Psoas muscle (tissue), 8 donors: ENCODE data around the gene TMEM273. TPM values are rescaled to one million over a fixed set of nuclear protein-coding genes. Genes with fewer than 3 reads are reported as not detected.

ENCODE experiments used
- ATAC-seq, 4 donors: fragments of 200-7000 bp; cut with Tn5 transposase; one replicate each; pipeline ENCODE4 v1.9.1; 2020; ENCODE audit warnings: moderate library complexity in 3 of 4, mild to moderate bottlenecking in 2 of 4
- DNase-seq, 2 donors: peaks; one replicate each; pipeline ENCODE4 v3.0.0-alpha.2; 2020
- H3K27ac ChIP-seq: fragments of 200-600 bp; one replicate; pipeline ENCODE4 v1.8.0; 2022
- H3K27me3 ChIP-seq, 3 donors: fragments of 200-600 bp in 1 of 3; one replicate each; pipeline versions ENCODE4 v1.6.1 to v1.8.0; 2013 to 2022; ENCODE audit warnings: low read length in 2 of 3, mild to moderate bottlenecking in 2 of 3, moderate library complexity in 1 of 3; ENCODE audit not compliant: insufficient read depth in 3 of 3
- H3K36me3 ChIP-seq, 2 donors: fragments of 200-600 bp in 1 of 2; one replicate each; pipeline versions ENCODE4 v1.6.1 to v1.8.0; 2013 to 2022; ENCODE audit warnings: low read depth in 1 of 2, mild to moderate bottlenecking in 1 of 2, moderate library complexity in 1 of 2; ENCODE audit not compliant: insufficient read depth in 1 of 2
- H3K4me1 ChIP-seq: fragments of 200-600 bp; one replicate; pipeline ENCODE4 v1.8.0; 2022
- H3K4me3 ChIP-seq: fragments of 200-600 bp; one replicate; pipeline ENCODE4 v1.8.0; 2022; ENCODE audit warnings: mild to moderate bottlenecking
- H3K9me3 ChIP-seq: fragments of 200-600 bp; one replicate; pipeline ENCODE4 v1.8.0; 2022
- WGBS, 3 donors: extraction: QIAGEN DNeasy Blood & Tissue Kit; methylation state at CpG; one replicate each; pipeline versions ENCODE4 v1.1.6 to v1.1.7; 2013; 5-methylcytosine and 5-hydroxymethylcytosine counted together
- intact Hi-C, 2 donors: fragments of 100-400 bp; cut with DNase I; formaldehyde crosslinking; loops; one replicate each; pipeline versions ENCODE4 v1.11.0 to v1.14.2; 2022
- polyA plus RNA-seq, 3 donors: library from polyadenylated mRNA; stranded (reverse); fragments of 200-250 nt; gene quantifications; one replicate each; pipeline ENCODE4 v1.2.3, GENCODE V29; 2013
- total RNA-seq, 4 donors: library from RNA; stranded (reverse); fragmentation: NEBNext Ultra II Directional in 2 of 4; extraction: Animal tissue kit (Norgen Biotek cat#: 25700) in 2 of 4; gene quantifications; one replicate each; pipeline versions ENCODE4 v1.2.1 to v1.2.4, GENCODE V29; 2021 to 2023
- TF ChIP-seq, protein P1 (sequence below): fragments of 200-600 bp; IDR thresholded peaks from one replicate; pipeline ENCODE4 v1.8.0; 2022; ENCODE audit warnings: antibody characterized with exemption
- donor health status: healthy with polysubstance abuse.
- donor health status: DM: no; HTN: no; CAD: no; lungs with moderate emphysema.
- donor health status: Bipolar disorder and iron deficiency.
- donor health status: healthy.
- donor health status: DM: yes; HTN: yes; CAD: no.
- donor health status: DM: no; HTN: no; CAD: no.
- donor health status: DM: no; HTN: no; CAD: no.
- donor health status: DM: yes; HTN: yes; CAD: no.

Gene TMEM273
- total and polyA plus RNA-seq, 7 donors = 3.5 to 12.0 (median 7.7) TPM

DNA sequence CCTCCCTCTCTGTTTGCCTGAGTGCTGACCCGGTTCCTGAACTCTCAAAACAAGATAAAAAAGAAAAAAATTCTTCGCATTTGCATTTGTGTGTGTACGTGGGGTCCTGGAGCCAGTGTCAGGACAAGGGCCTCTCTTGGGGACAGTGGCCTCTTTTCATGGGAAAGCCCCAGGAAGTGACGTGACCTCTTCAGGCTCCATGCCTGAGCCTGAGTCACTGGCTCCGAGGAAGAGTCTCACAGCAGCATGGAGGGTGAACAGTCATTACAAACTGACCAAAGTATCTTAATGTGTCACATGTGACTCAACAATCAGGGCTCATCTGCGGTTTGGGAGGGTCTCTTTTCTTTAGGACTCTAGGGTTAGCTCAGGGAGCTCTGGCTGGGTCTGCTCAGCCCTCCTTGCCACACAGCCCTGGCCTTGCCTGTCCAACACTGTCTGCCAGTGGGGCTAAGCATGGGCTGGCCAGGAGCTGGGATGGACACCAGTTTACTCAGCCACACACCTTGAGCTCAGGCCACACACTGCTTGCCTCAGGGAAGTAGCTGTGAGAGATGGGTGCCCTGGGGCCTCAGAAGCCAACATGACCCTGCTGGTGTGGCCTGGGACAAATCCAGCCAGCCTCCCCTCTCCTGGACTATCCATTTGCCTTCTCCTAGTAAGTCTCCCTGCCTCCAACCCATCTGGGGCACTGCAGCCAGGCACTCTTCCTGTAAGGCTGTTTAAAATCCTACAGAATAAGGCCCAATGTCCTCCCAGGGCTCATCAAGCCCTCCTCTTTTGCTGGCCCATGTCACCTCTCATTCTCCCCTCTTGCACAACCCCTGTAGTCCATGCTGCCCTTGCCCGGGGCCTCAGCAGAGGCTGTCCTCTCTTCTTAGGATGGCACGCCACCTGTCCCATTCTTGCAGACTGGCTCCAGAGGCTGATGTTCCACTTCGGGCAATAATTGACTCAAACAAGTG, 10.5 kb downstream of the TMEM273 start:
- peak overlapping the region; percentile 71 for H3K27ac ChIP-seq
- ATAC-seq (peak; percentile 73 to 82 (median 80)), DNase-seq (peak; percentile 54 to 77)
- TF ChIP-seq, protein P1, sequence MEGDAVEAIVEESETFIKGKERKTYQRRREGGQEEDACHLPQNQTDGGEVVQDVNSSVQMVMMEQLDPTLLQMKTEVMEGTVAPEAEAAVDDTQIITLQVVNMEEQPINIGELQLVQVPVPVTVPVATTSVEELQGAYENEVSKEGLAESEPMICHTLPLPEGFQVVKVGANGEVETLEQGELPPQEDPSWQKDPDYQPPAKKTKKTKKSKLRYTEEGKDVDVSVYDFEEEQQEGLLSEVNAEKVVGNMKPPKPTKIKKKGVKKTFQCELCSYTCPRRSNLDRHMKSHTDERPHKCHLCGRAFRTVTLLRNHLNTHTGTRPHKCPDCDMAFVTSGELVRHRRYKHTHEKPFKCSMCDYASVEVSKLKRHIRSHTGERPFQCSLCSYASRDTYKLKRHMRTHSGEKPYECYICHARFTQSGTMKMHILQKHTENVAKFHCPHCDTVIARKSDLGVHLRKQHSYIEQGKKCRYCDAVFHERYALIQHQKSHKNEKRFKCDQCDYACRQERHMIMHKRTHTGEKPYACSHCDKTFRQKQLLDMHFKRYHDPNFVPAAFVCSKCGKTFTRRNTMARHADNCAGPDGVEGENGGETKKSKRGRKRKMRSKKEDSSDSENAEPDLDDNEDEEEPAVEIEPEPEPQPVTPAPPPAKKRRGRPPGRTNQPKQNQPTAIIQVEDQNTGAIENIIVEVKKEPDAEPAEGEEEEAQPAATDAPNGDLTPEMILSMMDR = no peak
- H3K27me3 ChIP-seq = no peaks in the 10 kb centered on the region
- 57 to 64% (median 62%) methylated on average over 9 of the region's 9 CpGs for WGBS, 3 donors
- H3K4me1 ChIP-seq = no peaks in the 10 kb centered on the region
- intact Hi-C loops = no loop called here
- H3K4me3 ChIP-seq = no peak overlapping the region
- no peaks in the 10 kb centered on the region for H3K36me3 ChIP-seq
- no peaks in the 10 kb centered on the region for H3K9me3 ChIP-seq

DNA sequence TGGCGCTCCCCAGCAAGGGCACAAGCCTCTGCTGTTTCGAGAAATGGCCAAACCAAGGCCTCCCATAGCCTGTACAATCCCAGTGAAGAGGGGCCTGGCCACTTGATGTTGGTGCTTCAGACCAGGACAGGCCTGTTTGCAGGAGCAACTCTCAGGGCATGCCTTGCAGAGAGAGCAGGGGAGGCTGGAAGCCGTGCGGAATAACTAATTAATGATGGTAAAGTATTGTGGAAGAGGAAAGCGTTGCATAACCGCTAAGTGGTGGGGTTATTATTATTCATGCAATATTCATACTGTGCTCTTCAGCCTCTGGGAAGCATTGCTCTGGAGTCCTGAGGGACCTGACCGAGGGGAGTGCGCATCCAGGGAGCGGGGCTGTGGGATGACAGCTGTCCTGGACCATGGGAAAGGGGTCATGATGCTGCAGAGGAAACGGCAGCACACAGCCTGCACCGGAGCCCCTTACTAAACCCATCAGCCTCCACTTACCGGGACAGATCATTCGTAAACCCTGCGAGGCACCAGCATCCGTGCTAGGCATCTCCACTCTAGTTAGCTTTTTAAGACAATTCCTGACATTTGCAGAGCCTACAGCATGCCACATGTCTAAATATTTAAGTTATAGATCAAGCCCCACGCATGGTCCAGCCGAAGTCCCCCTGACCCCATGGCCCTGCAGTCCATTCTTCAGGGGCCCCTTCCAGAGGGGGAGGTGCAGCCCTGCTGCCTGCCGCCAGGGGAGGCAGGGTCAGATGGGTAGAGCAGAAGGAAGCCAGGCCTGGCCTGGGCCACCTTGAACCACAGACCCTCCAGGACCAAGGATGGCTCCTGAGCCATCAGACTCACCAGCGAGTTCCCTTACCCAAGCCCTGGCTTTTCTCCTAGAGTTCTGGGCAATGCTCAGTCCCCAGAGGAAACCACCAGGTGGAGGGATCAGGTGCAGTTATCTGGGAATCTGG, 11.6 kb downstream of the TMEM273 start:
- TF ChIP-seq, protein P1 = no peak
- intact Hi-C loops = no loop called here
- 85 to 91% (median 86%) methylated on average over 19 of the region's 19 CpGs for WGBS, 3 donors
- no peak overlapping the region for H3K4me3 ChIP-seq
- no peaks in the 10 kb centered on the region for H3K9me3 ChIP-seq
- DNase-seq = peak in 1 of 2 donors; percentile 63
- peak overlapping the region; percentile 71 for H3K27ac ChIP-seq
- no peaks in the 10 kb centered on the region for H3K36me3 ChIP-seq
- ATAC-seq = peak in 3 of 4 donors; percentile 17 to 29 (median 22)
- H3K4me1 ChIP-seq = no peaks in the 10 kb centered on the region
- no peaks in the 10 kb centered on the region for H3K27me3 ChIP-seq

DNA sequence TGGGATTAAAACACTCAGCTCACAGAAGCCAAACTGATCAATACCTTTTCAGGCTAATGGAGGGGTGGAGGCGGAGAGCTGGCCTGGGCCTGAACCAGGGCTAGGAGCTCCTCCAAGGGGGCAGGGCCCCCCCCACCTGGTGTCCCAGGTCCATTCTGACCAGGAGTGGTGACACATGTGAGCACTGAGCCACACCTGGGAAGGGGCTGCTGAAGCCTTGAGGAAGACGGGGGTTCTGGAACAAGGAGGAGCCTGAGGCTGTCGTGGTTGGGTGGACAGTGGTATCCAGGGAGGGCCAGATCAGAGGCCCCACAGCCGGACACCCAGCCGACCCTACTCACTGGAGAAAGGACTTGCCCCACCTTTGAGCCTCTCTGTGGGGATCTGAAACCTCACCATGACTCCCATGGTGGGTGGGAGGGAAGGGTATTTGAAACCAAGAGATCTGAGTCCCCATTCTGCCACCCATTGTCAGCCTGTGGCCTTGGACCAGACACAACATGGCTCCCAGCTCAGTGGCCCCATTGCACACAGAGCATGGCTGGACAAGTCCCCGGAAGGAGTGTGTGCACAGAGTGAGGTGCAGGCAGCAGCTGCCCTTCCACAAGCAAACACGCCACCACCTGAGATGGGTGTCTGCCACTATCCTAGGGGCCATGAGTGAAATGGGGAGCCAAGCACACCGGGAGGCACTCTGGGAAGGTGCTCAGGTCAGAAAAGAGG, 12.4 kb downstream of the TMEM273 start:
- Histone ChIP-seq H3K4me1 (no peaks in the 10 kb centered on the region), H3K27me3 (no peaks in the 10 kb centered on the region), H3K4me3 (no peak overlapping the region), H3K36me3 (no peaks in the 10 kb centered on the region), H3K9me3 (no peaks in the 10 kb centered on the region), H3K27ac (peak overlapping the region; percentile 30)
- 96 to 100% (median 99%) methylated on average over 7 to 8 of the region's 8 CpGs for WGBS, 3 donors
- ATAC-seq (no peak), DNase-seq (no peak)
- intact Hi-C loops = no loop called here
- TF ChIP-seq, protein P1 = no peak

DNA sequence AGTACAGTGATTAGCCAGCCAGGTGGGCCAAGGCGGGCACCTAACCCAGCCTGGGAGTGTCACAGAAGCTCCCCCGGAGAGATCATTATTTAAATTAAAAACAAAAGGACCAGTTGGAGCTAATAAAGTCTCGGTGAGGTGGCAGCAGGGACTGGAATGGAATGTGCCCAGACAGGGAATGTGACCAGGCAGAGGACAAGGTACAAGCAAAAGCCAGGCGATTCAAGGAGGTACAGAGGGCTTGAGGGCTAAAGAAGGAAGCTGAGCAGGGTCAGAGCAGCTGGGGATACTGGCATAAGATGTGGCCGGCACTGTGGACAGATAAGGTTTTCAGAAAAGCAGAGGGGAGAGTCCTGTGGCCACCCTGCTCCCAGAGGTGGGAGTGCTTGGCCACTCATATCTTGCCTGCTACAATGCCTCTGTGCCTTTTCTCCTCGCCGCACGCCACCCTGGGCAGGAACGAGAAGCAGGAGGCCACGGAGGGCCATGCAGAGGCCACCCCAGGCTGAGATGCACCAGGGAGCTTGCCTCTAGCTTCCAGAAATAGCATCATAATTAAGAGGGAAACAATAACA, 13.2 kb downstream of the TMEM273 start:
- no peak for DNase-seq
- H3K4me1 ChIP-seq = no peaks in the 10 kb centered on the region
- no peaks in the 10 kb centered on the region for H3K27me3 ChIP-seq
- H3K4me3 ChIP-seq = no peak overlapping the region
- no peak for ATAC-seq
- WGBS, 3 donors = 80 to 88% (median 84%) methylated on average over 10 of the region's 10 CpGs
- intact Hi-C loops = no loop called here
- TF ChIP-seq, protein P1 = no peak
- no peaks in the 10 kb centered on the region for H3K36me3 ChIP-seq
- H3K27ac ChIP-seq = no peak overlapping the region
- no peaks in the 10 kb centered on the region for H3K9me3 ChIP-seq
